Measurements from ENCODE around the gene C22orf31.

C22orf31 gene

DNA sequence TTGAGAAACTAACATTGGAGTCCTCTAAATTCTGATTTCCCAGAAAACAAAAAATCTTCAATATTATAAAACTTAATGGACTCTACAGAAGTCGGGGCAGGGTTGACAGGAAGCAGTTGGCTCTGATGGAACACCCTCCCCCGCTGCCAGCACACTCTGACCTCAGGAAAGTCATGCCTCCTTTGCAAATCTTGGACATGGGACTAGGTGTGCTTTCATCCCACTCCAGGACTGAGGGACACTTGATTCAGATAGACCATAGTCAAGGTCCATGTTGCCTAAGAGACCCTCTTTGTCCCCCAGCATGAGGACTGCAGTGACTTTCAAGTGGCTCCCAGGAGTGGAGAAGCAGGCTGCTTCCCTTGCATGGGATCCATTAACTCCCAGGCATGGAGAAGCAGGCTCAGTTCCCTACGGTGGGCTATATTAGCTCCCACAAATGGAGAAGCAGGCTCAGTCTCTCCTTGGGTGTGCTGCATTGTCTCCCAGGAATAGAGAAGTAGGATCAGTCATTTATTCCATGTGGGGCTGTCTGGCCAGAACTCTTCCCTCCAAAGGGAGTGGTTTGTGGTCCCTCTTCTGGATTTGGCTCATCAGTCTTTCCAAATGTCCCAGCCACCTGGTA, 38.3 kb downstream of the C22orf31 start:
- no peak for DNase-seq

DNA sequence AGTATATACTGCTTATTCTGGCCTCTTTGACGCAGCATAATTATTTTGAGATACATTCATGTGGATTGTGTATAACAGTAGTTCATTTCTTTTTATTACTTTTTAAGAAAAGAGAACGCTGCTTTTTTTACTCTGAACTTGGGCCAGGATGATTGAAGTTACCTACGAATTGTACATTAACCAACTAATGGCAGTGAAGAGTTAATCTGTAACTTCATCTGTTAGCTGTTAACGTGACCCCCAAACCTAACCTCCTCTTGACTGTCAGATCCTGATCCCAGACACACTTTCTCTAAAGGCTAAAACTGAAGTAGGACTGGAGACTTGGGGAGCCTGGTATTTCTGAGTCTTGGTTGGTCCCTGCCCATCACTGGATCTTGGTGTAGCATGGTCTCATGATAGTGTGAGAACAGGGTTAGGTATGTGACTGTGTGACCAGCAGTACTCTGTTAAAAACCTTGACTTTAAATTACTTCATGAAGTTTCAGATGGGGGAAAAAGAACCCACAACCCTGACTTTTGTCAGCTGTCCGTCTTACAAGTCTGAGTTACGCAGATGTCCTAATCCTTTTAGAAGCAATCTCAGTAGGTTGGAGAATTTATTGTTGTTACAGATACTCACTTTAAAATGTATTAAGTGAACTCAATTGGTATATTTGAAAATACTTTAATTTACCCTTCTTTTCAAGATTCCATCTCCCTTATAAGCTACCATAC, 39.4 kb downstream of the C22orf31 start:
- no peak for DNase-seq

DNA sequence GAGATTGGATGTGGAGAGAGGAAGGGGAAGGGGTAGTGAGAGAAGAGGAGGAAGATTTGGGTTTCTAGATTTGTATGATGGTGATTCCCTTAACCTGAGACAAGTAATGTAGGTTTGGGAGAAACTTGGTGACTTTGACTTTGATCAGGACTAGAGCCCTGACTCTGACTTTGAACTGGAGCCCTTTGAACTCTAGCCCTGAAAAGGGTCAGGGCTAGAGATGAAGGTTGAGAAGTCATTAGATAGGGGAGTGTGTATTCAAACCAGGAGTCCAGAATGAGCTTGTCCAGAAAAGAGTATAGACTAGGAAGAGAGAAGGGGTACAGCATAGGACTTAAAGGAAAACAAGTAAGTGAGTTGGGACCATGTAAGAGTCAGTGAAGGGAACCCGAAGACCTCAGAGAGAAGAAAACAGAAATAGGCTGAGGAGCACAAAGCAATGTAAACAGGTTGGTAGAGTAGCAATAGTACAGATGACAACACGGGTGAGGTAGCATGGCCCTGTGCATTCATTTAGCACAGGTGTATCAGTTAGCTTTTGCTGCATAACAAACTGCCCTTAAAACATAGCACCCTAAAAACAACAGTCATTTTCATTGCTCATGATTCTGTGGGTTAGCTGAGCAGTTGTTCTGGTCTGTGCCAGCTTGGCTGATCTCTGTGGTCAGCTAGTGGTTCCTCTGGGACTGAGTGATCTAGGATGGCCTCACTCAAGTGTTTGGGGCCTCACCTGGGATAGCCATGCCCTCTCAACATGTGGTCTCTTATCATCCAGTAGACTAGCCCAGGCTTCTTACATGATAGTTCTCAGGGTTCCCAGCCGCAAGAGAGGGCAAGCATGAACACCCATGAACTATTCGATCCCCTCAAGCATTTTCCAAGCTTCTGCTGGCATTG, 43.1 kb downstream of the C22orf31 start:
- DNase-seq = no peak

DNA sequence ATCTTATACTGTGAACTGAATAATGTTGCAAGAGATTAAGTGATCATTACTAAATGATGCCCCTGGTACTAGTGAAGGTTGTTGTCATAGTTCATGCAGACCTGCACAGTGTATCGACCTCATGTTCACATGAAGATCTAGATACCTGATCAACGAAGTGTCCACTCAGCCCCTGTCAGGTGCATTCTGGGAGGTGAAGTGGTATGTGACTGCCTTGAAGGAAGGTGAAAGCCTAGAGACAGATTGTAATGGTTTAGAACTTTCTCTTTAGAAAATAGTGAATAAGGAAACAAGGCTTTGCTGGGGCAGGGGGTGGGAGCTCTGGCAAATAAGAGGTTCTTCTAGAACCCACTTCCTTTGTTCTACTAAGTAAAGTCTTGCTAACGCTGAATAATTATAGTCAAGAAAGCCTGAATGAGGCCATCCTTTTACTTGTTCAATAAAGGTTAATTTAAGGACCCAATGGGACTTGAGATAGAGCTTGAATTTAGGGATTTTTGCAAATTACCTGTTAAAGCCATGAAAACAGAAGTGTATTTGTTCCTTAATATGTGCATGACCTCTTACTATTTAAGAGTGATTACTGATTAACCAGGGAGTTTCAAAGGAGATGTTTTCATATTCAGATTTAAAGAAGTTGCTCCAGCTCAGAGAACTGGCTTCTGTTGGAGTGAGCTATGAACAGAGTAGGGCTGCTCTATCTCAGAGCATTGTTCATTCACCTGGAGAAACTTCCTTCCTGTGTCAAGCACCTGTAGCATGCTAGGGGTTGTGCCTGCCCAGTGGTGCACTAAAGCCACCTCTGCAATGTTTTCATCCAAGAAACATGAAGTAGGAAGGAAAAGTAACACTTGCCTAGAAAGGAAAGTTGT, 45.3 kb downstream of the C22orf31 start:
- no peak for DNase-seq

DNA sequence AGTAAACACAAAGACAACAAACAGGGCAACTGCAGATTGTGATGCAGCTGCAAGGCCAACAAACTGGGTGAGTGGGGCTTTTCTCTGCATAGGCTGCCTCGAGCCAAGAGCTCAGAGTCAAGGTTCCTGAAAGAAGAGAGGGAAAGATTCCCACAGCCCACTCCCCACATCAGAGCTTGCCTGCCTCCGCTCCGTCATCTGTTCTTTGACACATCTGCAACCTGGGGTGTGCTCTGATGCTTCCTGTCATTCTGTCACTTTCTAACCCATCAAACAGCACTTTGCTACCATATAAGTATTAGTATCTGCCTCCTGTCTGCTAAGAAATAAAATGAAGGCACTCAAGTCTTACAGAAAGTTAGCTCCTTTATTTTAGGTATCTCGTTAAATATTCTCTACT, 46.9 kb downstream of the C22orf31 start:
- DNase-seq = no peak

DNA sequence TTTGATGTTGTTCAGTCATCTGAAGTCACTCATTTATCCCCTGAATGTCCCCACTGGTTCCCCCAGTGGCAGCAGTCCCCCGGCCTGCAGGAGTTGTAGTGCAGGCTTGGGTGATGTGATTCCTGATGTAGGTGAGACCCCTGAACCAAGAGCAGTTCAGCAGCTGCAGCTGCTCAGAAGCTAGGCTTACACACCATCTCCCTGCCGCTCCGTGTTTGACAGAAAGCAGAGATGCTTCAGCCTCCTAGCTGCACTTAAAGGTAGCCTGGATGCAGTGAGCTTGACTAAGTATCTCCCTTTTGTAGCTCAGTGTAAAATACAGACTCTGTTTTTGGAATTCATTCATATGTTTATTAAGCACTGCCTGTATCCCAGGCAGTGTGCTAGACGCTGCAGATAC, 47.3 kb downstream of the C22orf31 start:
- no peak for DNase-seq

DNA sequence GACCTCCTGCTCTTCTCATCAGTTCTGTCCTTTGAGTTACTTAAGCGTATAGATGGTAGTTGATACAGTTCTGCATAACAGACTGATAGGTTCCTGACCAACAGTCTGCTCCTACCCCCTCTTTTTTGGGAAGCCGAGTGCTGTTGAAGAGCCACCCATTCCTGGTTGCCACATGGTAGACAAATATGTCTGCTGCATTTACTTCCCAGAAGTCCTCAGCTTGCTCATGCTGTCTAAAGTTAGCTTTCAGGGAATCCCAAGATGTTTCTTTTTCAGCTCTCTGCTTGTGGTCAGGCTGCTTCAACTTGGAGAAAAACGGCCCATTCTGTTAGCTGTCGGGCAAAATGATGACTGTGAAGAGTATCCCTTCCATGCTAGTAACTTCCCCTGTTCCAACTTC, 48.7 kb downstream of the C22orf31 start:
- no peak for DNase-seq

DNA sequence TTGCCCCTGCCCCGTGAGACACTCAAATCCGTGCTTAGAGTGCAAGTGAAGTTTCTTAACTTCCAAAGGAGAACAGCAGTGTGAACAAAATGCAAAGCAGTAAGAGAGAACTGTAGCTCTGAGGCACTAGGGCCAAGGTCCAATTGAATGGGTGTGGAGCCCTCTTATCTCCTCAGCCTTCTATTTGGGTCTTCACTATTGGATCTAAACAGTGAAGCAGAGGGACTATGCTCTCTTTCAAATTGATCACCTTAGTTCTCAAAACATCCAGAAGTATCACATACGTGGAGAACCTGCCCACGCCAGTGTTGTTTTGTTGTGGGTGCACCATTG, 49.6 kb downstream of the C22orf31 start:
- DNase-seq = no peak

DNA sequence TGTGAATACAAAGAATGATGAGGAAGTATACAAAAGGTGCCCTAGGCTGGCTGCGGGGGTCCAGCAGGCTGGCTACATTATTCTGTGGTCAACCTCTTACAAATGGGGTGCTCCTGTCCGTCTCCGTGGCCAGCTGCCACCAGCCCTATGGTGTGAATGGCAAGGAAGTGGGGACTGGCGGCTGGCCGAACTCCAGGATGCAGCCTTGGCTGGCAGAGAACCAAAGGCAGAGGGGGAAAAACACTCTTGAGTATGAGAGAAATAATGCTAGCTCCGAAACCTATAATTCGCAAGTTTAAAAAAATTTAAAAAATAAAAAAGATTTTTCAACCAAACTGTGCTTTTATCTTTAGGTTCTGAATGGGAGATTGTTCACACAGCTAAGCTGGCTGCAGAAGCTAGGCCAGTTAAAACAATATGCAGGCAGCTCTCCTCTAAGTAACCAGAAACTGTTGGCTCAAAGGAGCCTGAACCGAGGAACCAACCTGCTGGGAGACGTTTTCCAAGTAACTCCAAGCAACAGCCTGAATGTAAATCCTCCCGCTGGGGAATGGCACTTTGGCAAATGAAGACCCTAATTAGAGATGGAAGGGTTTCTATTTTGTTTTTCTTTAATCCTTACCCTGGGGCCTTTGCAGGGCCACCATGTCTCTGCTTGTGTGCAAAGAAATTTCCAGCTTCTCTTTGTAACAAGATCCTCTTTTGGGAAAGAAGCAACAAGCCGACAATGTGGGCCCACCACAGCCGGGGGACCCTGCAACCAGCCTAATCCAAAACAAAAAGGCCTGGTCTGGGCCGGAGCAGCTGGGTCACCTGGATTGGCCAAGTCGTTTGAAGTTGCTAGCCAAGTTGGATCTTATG, 50.2 kb downstream of the C22orf31 start:
- DNase-seq = no peak

DNA sequence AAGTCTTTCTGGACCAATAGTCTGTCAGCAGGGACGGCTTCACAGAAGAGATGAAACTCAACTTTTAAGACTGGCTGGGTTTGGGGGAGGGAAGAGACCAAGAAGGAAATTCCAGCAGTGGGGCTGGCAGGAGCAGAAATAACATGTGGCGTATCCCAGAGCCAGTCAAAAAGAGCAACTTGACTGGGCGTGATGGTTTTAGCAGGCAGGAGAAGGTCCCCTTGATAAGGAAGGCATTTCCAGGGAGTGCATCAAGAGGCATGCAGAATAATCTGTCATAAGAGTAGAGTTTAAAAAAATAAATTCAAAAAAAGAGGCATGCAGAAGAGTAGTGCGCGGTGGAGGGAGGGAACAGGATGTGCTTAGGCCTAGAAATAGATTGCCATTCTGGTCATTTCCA, 52.5 kb downstream of the C22orf31 start:
- no peak for DNase-seq
